GM13976 (cell line): ENCODE results near the gene BCOR.

Source experiments
- DNase-seq: peaks from one replicate; pipeline ENCODE4 v3.0.0; 2012; ENCODE audit warnings: low spot score
- in situ Hi-C: fragments of 300-500 bp; cut with MboI; formaldehyde crosslinking; loops from one replicate; pipeline ENCODE4 v1.12.0; 2022; ENCODE audit warnings: low sequenced_read_pairs, mixed read lengths, inconsistent platforms; ENCODE audit not compliant: unreplicated experiment
- TF ChIP-seq, protein P1 (sequence below): IDR thresholded peaks from 2 replicates; pipeline ENCODE4 v1.5.1; 2012; ENCODE audit warnings: borderline replicate concordance, mild to moderate bottlenecking; ENCODE audit not compliant: insufficient read depth; ENCODE audit errors: extremely low read depth, missing control alignments, control extremely low read depth

BCOR gene

DNA sequence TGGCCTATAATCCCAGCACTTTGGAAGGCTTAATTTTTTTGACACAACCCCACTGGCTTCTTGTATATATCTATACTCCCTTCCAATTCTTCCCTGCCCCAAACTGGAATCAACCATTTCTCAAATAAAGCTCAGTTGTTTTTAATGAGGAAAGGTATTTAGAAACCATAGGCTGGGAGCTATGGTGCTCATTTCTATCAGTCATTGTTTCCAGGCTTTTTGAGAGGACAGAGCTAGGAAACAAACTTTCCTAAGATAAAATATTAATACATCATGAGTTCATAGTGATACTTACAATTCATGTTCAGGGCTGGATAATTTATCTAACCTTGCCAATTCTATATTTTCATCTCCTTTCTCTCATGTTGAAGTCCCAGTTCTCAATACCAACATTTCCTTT lies 50.3 kb downstream of the BCOR start:
- TF ChIP-seq, protein P1, sequence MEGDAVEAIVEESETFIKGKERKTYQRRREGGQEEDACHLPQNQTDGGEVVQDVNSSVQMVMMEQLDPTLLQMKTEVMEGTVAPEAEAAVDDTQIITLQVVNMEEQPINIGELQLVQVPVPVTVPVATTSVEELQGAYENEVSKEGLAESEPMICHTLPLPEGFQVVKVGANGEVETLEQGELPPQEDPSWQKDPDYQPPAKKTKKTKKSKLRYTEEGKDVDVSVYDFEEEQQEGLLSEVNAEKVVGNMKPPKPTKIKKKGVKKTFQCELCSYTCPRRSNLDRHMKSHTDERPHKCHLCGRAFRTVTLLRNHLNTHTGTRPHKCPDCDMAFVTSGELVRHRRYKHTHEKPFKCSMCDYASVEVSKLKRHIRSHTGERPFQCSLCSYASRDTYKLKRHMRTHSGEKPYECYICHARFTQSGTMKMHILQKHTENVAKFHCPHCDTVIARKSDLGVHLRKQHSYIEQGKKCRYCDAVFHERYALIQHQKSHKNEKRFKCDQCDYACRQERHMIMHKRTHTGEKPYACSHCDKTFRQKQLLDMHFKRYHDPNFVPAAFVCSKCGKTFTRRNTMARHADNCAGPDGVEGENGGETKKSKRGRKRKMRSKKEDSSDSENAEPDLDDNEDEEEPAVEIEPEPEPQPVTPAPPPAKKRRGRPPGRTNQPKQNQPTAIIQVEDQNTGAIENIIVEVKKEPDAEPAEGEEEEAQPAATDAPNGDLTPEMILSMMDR: no peak
- in situ Hi-C loops: no loop called here
- no peak for DNase-seq

DNA sequence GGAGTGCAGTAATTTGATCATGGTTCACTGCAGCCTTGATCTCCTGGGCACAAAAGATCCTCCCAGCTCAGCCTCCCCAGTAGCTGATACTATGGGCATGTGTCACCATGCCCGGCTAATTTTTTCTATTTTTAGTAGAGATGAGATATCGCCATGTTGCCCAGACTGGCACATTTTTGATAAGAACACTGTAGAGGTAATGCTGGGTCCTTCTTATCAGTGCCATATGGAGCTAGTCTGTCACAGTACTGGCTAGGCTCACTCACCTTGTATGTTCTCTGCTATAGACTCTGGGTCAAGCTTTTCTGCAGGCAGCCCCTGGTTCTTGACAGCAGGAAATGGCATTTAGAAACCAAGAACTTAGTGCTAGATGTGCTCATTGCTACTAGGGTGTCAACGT lies 53.9 kb downstream of the BCOR start:
- TF ChIP-seq, protein P1: no peak
- DNase-seq: no peak
- in situ Hi-C loops: no loop called here

DNA sequence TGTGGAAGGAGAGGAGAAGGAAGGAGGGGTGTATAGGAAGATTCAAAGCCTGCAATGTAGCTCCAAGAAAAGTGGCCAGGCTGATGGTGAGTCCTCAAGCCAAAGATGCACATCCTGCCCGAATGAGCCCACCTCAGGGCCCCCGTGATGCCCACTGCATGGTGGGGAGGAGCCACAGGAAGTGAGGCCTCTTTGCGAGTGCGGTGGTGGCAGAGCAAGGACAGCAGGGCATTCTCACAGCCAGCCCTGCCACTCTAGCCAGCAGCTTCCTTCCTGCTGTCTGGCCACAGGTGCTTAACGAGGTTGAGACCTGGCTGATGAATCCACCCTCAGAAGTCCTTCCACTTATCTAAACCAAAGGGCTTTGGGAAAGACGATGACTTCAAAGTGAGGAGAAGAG lies 55.8 kb downstream of the BCOR start:
- in situ Hi-C loops: no loop called here
- no peak for DNase-seq
- TF ChIP-seq, protein P1: no peak

GRCh38 chrX:40040686-40041461 lies 56.9 kb downstream of the BCOR start:
- in situ Hi-C loops: no loop called here

DNA sequence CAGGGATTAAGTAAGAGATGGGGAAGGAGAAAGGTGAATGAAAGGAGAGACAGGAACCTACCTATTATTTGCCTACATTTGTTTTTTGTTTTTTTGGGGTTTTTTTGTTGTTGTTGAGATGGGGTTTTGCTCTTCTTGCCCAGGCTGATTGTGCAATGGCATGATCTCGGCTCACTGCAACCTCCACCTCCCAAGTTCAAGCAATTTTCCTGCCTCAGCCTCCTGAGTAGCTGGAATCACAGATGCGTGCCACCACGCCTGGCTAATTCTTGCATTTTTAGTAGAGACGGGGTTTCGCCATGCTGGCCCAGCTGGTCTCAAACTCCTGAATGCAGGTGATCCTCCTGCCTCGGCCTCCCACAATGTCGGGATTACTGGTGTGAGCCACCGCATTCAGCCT lies 57.9 kb downstream of the BCOR start:
- TF ChIP-seq, protein P1: no peak
- in situ Hi-C loops: no loop called here
- DNase-seq: no peak

More at GRCh38 chrX:40040686-40041461, 56.9 kb downstream of the BCOR start:
- DNase-seq: no peak
- TF ChIP-seq, protein P1: no peak

DNA sequence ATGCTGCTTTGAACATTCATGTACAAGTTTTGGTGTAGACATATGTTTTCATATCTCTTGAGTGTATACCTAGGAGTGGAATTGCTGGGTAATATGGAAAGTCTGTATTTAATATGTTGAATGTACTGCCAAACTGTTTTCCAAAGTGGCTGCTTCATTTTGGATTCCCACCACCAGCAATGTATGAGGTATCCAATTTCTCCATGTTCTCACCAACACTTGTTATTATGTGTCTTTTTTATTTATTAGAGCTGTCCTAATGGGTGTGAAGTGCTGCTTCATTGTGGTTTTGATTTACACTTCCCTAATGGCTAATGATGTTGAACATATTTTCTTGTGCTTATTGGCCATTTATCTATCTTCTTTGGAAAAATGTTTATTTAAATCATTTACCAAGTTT lies 60.4 kb downstream of the BCOR start:
- TF ChIP-seq, protein P1: no peak
- no peak for DNase-seq
- in situ Hi-C loops: no loop called here
